ENCODE measurements around the gene RNF169. TPM values are rescaled to one million over a fixed set of nuclear protein-coding genes. Genes with fewer than 3 reads are reported as not detected.

The RNF169 gene
- total RNA-seq, 4 donors from 2014 or later: 16.2 to 26.6 (median 20.6) TPM

- no peak for DNase-seq (ENCODE audit: extremely low spot score)
Measured at GRCh38 chr11:74719011-74719410, 29.6 kb upstream of the RNF169 start.

DNA sequence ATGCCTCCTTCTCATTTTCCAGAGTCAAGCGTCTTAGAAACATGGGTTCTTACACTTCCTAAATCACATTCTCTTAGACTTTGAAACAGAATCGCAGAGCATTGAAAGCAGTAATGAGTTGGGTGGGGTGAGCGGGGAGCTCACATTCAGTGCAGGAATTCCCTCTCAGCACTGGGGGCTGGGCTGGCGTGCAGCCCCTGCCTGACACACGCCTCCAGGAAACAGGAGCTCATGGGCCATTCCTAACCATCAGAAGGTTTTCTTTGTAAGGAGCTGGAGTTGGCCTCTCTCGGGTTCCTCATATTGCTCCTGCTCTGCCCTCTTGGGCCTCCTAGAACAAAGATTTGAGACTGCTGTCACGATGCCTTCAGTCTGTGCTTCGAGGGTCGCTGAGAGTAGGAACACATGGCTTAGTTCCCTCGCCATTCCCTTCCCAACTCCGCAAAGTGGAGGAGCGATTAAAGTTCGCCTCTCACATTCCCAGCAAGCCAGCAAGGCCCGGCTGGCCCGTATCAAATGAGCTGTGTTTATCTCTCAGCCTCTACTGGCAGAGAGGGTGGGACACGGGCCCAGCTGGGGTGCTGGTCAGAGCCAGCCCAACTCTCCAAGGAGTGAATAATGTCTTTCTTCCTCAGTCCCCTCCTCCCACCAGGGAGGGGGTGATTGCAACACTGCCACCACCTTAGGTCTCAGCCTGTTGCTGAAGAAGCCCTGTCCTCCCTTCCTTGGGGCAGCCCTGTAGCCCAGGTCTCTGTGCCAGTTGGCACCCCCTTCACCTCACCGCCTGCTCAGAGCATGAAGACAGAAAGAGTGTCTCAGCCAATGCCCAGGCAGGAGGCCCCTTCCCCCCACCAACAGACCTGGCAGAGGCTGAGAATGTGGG is 27.8 kb upstream of the RNF169 start:
- 28% methylated on average over 15 of the region's 17 CpGs for WGBS
- peak; percentile 96 for DNase-seq (ENCODE audit: extremely low spot score)
- peaks cover 34 to 68% (median 62%) of the 10 kb centered on the region in 4 donors for H3K4me1 ChIP-seq
- H3K9me3 ChIP-seq: no peaks in the 10 kb centered on the region
- H3K27ac ChIP-seq (replicated peaks in 1 of 4): peak overlapping the region; percentile 41 to 86 (median 77)
- intact Hi-C loops (cut with DNase I): no loop called here
- H3K4me3 ChIP-seq: no peak overlapping the region
- H3K27me3 ChIP-seq: no peaks in the 10 kb centered on the region
- H3K36me3 ChIP-seq: no peaks in the 10 kb centered on the region
- TF ChIP-seq POLR2AphosphoS5 (IDR thresholded peaks at IDR 0.05): peak; percentile 70 to 77
- peak in 1 of 3 experiments; percentile 1 for TF ChIP-seq CTCF (IDR thresholded peaks at IDR 0.05)
- TF ChIP-seq EP300 (IDR thresholded peaks at IDR 0.05): no peak

More at GRCh38 chr11:74719011-74719410, 29.6 kb upstream of the RNF169 start:
- WGBS: 95% methylated on average over 5 of the region's 5 CpGs
- Histone ChIP-seq H3K9me3 (no peaks in the 10 kb centered on the region), H3K36me3 (no peaks in the 10 kb centered on the region), H3K4me1 (peaks cover 29 to 54% (median 51%) of the 10 kb centered on the region in 4 donors), H3K4me3 (no peak overlapping the region), H3K27ac (replicated peaks in 1 of 4) (peak overlapping the region in 1 of 4 donors; percentile 4), H3K27me3 (no peaks in the 10 kb centered on the region)
- intact Hi-C loops (cut with DNase I): no loop called here
- TF ChIP-seq POLR2A (IDR thresholded peaks at IDR 0.05; ENCODE audit: low read depth) (no peak), CTCF (IDR thresholded peaks at IDR 0.05) (no peak), POLR2AphosphoS5 (IDR thresholded peaks at IDR 0.05) (no peak), EP300 (IDR thresholded peaks at IDR 0.05) (no peak)

- Histone ChIP-seq H3K4me3 (no peak overlapping the region), H3K27ac (replicated peaks in 1 of 4) (peak overlapping the region; percentile 41 to 86 (median 77))
- WGBS: 100% methylated on average over 1 of the region's 3 CpGs
Measured at GRCh38 chr11:74721479-74721835, 27.2 kb upstream of the RNF169 start.

GRCh38 chr11:74723511-74723910 is 25.1 kb upstream of the RNF169 start:
- Histone ChIP-seq H3K27me3 (no peaks in the 10 kb centered on the region), H3K27ac (replicated peaks in 1 of 4) (no peak overlapping the region), H3K4me3 (no peak overlapping the region), H3K4me1 (peaks cover 29 to 58% (median 50%) of the 10 kb centered on the region in 4 donors), H3K36me3 (no peaks in the 10 kb centered on the region), H3K9me3 (no peaks in the 10 kb centered on the region)
- WGBS: 84% methylated on average over 5 of the region's 5 CpGs
- TF ChIP-seq CTCF (IDR thresholded peaks at IDR 0.05) (no peak), POLR2A (IDR thresholded peaks at IDR 0.05; ENCODE audit: low read depth) (no peak), EP300 (IDR thresholded peaks at IDR 0.05) (no peak), POLR2AphosphoS5 (IDR thresholded peaks at IDR 0.05) (no peak)
- no peak for DNase-seq (ENCODE audit: extremely low spot score)
- intact Hi-C loops (cut with DNase I): no loop called here

More at GRCh38 chr11:74721479-74721835, 27.2 kb upstream of the RNF169 start:
- H3K36me3 ChIP-seq: no peaks in the 10 kb centered on the region
- peaks cover 40 to 73% (median 66%) of the 10 kb centered on the region in 4 donors for H3K4me1 ChIP-seq
- intact Hi-C loops (cut with DNase I): no loop called here
- no peaks in the 10 kb centered on the region for H3K27me3 ChIP-seq
- DNase-seq (ENCODE audit: extremely low spot score): no peak
- H3K9me3 ChIP-seq: no peaks in the 10 kb centered on the region
- TF ChIP-seq CTCF (IDR thresholded peaks at IDR 0.05) (peak in 1 of 3 experiments; percentile 1), POLR2A (IDR thresholded peaks at IDR 0.05; ENCODE audit: low read depth) (no peak), POLR2AphosphoS5 (IDR thresholded peaks at IDR 0.05) (no peak)
